Measurements from ENCODE around the gene ANTXRL.
"Not testable (repeated sequence)": the region's sequence is repeated elsewhere in the genome, so short reads cannot be mapped to it uniquely, and the experiment has no call there.

Gene ANTXRL

DNA sequence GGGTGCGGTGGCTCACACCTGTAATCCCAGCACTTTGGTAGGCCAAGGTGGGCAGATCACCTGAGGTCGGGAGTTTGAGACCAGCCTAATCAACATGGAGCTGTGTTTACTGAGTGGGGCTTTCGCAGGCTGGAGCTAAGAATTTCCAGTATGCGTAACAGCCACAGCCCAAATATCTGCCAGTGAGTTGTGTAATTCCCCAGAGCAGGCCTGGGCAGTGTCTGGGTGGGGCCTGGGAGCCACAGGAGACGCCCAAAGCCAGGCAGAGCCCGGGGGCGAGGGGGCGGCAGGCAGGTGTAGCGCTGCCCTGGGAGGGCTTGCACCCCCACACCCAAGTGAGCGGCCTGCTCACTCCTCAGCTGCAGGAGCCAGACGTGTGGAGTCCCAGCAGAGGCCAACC, 88.6 kb downstream of the ANTXRL start, which contains the start of gene ANXA8L1:
ANXA8L1 (plus strand) TSS at position 371 of the 400 bp plus-strand sequence. CDS start 76 bp downstream, outside the sequence.
- DNase-seq: not testable (repeated sequence)

DNA sequence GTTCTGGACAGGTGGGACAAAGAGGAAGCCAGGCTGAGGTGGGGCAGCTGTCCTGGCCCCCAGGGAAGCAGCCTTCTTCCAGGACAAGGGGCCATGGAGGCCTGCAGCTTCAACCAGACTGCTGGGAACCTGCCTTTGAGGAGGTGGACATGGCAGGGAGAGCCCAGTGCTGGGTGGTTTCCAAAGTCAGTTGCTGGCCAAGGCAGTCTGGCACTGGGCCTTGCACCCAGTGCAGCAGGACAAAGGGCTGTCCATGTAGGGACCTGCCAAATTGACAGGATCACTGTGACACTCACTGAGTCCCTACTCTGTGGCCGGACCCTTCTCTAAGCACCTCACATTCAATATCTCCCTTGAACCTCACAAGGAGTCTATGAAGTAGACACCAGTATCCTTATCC, 90.2 kb downstream of the ANTXRL start:
- DNase-seq: not testable (repeated sequence)

DNA sequence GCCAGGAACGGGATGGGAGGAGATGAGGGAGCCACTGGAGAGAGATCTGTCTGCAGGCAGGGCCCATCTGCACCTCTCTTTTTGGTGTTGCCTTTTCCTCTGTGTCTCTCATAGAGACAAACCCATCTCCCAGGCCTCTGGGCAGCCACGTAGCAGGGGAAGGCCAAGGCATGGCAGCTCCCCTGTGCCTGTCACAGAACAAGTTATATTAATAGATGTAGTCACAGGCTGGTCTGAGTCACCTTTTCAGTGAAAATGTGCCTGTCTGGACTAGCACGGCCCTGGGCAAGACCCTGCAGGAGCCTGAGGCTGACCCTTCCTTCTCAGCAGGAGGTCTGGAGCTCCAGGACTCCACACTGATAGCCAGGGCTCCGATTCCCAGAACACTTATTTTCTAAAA, 90.9 kb downstream of the ANTXRL start:
- DNase-seq: not testable (repeated sequence)

DNA sequence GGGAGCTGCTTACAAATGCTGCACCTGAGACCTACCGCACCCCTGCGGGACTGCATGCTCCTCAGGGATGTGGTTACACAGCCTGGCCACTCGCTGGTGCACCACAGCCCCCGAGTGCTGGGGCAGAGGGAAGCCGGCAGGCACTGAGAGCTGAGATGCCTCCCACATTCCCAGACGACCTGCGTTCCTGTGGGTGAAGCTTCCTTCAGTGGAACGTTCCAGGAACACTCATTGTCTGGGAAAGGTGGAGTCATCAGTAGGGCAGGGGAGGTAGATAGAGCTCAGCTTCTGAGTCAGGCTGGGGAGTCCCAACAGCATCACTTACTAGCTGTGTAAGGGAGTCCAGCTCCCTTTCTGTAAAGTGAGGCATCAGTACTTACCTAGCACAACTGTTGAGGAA, 91.3 kb downstream of the ANTXRL start:
- not testable (repeated sequence) for DNase-seq

DNA sequence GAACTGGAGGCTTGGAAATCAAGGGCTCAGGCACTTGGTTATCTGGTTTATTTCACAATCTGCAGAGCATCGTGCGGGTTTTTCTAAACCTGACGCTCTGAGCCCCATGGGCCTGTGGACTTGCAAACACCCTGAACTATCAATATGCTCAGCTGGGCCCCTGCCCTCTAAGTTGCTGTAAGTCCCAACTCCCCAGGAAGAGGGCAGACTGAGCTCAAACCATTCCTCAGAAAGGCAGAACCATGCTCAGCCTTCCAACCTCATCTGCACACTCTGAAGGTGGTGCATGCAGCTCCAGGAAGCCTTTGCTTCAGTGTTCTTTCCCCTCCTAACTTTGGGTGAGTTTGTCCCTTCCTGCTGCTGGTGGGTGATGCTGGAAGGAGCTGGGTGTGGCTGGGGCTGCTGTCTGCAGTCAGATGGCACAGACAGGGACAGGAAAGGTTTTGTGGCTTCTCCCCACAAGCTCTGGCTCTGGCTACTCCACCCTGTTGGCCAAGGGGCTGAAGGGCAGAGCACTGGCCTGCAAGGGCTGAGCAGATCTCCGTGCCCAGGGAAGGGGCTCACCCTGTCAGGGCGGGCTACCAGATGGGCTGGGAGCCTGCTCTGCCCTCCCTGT, 92.5 kb downstream of the ANTXRL start:
- DNase-seq: not testable (repeated sequence)
